Measurements from ENCODE around the gene RAB10. TPM values are rescaled to one million over a fixed set of nuclear protein-coding genes. Genes with fewer than 3 reads are reported as not detected.
A peak's percentile ranks its signal among the peaks of the same experiment; 100 is the strongest.
"Not testable (repeated sequence)": the region's sequence is repeated elsewhere in the genome, so short reads cannot be mapped to it uniquely, and the experiment has no call there.

The RAB10 gene
- total RNA-seq, 1 experiment from 2014 or later = 268 TPM

DNA sequence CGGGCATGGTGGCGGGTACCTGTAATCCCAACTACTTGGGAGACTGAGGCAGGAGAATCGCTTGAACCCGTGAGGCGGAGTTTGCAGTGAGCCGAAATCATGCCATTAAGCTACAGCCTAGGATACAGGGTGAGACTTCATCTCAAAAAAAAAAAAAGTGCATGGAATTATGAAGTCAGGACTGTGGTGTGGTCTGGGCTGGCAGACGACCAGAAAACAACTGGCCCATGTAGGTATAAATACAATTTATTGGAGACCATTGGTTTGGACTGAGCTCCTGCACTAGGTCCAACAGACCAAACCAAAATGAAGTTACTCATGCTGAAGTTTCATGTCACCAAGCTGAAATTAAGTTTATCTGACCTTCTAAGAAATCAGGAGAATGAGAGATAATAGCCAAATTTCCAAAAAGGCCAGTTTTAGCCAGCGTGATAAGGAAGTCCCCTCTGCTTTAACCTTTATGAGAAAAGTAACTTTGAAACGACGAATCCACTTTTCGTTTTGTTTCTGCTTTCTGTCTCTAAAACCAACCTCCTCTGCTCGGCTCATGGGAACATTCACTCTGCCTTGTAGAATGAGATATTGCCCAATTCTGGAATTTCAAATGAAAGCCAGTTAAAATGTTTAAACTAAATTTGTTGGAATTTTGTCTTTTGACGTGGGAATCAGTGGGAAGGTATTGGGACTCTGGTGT, 17.7 kb upstream of the RAB10 start:
- DNase-seq (ENCODE audit: low spot score) = no peak

DNA sequence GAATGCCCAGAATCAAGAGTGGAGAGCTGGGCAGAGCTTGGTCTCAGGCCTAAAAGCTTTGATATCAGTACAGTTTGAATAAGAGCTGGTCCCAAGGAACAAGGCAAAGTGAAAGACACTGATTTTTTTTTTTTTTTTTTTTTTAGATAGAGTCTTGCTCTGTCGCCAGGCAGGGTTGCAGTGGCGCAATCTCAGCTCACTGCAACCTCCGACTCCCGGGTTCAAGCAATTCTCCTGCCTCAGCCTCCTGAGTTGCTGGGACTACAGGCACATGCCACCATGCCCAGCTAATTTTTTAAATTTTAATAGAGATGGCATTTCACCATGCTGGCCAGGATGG, 17.2 kb upstream of the RAB10 start:
- not testable (repeated sequence) for DNase-seq (ENCODE audit: low spot score)

DNA sequence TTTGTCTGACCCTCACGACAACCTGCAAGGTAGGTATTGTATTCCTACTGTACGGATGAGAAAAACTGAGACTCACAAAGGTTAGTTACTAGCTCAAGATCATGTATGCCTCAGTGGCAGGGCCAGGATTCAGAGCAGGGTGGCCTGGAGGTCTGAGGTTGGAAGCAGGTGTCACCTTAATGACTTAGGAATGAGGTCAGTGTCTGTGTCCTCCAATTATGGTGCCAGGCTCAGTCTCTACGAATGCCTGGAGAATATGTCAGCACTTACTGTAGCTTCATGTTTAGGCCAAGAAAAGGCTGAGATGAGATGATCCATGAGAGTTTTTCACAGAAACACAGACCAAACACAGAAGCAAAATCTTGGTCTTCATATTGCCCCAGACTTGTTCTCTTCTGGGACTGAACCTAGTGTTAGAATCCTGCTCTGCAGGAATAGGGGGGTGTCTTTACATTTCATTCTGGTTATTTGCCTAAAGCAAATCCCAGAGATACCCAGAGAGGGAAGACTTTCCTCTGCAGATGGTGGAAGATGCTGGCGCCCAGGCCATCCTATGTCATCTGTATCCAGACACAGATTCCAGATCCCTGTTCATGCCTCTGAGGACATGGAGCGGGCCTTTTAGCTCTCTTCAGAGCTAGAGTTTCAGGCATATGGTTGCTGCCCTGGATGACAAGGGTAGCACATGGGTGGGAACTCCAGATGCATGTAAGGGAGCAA, 16.3 kb upstream of the RAB10 start:
- no peak for DNase-seq (ENCODE audit: low spot score)

DNA sequence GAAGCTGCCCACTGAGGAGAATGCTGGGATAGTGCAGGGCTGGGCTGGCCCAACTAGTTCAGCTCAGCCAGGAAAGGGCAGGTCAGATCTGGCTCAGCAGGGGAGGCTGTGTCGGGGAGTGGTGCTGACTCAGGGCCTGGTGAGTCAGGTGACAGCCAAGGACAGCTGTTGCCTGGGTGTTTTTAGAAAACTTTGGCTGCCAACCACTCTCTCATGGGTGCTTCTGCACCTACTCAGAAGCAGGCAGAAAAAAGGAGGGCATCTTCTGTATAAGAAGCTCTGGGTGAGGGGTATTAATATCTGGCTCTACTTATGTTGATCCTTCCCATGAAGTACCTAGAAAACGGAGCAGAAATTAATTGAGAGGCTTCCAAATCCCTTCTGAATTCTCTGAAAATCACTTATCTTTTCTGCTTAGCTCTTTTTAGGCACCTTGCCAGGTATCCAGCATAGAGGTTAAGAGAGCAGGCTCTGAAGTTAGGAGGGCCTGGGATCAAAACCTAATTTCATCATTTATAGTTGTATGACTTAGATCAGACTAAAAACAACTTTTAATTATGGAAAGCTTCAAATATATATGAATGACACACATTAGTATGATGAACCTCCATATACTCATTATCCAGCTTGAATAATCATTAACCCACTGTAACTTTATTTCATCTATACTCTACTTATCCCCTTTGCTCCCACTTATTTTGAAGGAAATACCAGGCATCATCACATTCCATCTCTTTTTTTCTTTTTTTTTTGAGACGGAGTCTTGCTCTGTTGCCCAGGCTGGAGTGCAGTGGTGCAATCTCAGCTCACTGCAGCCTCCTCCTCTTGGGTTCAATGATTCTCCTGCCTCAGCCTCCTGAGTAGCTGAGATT, 15.5 kb upstream of the RAB10 start:
- peak; percentile 97 for DNase-seq (ENCODE audit: low spot score)

DNA sequence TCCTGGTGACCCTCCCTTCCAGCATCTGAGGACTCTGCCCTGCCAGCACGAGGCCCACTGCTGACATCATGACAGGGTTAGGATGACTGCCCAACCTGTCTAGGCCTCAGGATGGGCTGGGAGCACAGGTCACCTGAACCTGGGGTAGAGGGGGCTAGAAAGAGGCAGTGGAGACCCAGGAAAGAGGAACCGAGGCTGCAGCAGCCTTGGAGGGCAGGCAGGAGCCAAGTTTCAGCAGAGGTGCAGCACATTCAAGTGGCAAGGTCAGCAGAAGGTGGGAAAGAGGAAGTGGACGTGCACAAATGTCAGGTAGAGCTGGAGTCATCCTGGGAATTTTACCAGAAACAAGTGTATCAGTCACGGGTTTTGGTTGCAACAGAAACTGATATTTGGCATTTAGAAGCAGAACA, 13.6 kb upstream of the RAB10 start:
- no peak for DNase-seq (ENCODE audit: low spot score)

DNA sequence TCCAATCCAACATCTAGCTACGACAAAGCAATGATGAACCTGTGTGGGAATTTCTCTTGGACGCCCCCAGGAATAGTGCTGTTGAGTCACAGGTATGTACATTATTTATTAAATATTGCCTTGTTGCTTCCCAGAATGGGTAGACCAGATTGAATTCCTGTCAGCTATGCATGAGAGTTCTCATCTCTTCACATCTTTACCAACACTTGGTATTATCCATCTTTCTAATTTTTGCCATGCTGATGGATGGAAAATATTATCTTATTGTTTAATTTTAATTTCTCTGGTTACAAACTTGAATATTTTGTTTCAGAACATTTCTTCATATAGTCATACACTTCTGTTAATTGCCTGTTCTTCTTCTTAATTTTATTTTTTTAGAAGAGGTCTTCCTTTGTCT, 9.6 kb upstream of the RAB10 start:
- DNase-seq (ENCODE audit: low spot score) = no peak

DNA sequence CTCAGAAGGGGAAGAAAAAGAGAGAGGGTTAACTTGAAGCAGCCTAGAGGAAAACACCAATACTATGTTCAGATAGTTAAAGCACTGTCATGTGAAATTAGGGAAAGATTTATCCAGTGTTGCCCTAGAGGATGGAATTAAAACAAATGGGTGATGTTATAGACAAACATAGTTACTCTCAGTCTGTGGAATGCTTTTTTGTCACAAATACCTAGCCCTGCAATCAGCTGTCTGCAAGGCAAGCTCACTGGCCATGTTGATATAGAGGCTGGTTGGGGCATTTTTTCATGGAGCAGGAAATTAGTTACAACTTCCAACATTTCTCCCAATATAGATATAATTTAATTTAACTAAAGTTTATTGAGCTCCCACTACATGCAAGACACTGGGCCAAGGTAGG, 8.4 kb upstream of the RAB10 start:
- DNase-seq (ENCODE audit: low spot score) = no peak

DNA sequence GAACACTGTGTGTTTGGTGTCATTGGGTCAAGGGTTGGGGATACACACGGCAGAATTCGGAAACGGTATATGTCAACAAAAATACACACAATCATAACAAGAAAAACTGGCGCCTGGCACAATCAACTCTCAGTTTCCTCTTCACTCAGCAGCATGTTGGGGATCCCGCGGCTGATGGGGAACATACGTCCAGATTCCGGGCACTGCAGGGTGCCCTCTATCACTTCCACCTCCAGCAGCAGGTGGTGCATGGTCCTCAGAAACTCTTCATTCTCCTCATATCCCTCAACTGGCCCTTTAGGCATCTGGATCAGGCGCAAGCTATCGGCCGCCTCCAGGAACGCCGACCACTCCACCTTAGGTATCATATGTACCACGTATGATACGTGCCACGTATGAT, 5.8 kb upstream of the RAB10 start:
- DNase-seq (ENCODE audit: low spot score) = not testable (repeated sequence)

DNA sequence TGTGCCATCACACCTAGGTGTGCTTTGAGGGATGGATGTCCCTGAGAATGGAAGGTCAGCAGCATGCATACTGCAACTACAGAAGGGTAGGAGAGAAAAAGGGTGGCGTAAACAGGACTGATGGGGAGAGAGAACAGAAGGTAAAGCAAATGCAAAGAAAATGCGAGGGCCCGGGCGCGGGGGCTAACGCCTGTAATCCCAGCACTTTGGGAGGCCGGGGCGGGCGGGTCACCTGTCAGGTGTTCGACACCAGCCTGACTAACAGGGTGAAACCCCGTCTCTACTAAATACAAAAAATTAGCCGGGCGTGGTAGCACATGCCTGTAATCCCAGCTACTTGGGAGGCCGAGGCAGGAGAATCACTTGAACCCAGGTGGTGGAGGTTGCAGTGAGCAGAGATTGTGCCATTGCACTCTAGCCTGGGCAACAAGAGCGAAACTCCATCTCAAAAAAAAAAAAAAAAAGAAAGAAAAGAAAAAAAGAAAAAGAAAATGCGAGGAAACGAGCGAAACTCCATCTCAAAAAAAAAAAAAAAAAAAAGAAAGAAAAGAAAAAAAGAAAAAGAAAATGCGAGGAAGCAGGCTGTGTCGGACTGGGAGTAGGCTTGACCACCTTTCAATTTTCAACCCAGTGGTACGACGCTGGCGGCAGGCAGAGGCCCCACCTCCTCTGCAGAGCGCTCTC, 1.2 kb upstream of the RAB10 start:
- not testable (repeated sequence) for DNase-seq (ENCODE audit: low spot score)

DNA sequence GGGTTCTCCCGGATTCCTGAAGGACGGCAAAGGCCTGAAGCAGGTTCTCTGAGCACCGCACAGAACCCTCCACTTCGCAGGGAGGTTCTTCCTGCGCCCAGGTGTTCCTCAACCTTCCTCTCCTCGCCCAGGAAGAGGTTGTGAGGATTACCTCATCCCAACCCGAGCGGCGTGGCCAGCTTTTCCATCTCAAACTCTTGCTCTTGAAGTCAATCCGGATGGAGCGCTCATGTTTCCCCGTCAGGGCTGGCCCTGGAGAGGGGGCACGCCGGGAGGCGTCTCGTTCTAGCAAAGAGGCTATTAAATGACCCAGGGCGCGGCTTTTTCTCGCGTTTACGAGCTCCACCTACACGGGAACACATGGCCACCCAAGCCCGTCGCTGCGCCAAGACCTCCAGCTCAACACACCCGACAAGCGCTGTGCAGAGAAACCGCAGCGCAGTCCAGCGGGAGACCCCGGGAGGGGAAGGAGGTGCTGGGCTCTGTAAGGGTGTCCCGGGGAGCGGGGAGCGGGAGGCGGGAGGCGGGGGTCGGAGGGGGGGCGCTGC, 540 bp upstream of the RAB10 start:
- DNase-seq (ENCODE audit: low spot score) = peak; percentile 82

DNA sequence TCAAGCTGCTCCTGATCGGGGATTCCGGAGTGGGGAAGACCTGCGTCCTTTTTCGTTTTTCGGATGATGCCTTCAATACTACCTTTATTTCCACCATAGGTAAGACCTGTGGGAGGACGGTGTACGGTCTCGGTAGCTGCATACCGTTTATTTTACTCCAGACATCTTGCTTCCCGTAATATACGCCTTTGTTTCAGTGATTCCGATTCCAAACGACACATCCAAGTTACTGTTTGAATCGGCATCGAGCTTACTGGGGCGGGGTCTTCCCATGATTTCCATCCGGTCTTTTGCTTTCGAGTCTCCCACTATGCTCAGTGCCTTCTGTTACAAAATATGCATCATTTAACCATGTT, 731 bp downstream of the RAB10 start:
- DNase-seq (ENCODE audit: low spot score) = peak; percentile 24

DNA sequence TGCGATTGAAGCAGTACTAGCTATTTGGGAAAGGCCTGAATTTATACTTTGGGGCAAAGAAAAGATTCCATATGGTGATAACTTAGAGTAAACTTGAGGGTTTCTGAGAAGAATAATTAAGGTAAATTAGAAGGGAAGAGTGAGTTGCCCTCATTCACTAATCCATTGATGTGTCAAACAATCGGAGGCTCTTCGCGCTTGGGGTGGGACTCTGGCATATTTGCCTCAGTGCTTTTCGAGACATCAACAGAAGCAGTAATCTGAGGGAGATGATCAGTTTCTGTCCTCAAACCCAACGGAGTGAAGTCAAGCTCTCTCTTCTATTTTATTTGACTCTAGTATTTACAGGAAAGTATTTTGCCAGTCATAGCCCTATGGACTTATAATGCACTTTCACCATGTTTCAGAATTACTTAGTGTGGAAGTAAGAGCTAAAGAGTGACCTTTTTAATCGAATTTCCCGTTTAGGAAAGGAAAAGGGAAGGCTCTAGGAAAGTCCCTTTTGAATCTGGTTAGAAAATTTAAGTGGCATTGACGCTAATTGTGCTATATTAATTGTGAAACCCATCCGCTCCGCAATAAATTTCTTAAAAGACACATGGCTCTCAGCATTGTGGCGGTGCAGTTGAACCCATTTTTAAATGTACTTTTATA, 1.3 kb downstream of the RAB10 start:
- DNase-seq (ENCODE audit: low spot score) = peak; percentile 10

DNA sequence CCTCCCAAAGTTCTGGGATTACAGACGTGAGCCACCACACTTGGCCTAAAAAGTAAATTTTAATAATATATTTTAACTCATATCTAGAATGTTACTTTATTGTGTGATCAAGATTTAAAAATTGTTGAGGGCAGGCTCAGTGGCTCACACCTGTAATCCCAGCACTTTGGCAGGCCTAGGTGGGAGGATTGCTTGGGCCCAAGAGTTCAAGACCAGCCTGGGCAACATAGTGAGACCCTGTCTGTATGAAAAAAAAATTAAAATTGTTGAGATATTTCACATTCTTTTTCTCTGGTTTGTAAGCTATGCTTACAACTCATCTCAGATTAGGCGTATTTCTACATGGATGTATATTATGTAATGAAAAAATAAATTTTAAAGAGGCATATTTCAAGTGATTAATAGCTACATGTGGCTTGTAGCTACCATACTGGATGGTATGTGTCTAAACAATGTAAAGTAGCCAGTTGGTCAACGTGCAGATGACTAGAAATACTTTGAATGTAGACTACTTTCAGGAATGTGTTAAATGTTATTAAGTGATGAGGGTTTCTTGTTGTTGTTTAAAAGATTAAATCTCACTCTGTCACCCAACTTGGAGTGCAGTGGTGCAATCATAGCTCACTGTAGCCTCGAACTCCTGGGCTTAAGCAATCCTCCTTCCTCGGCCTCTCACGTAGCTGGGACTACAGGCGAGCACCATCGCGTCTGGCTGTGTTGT, 5.9 kb downstream of the RAB10 start:
- no peak for DNase-seq (ENCODE audit: low spot score)

DNA sequence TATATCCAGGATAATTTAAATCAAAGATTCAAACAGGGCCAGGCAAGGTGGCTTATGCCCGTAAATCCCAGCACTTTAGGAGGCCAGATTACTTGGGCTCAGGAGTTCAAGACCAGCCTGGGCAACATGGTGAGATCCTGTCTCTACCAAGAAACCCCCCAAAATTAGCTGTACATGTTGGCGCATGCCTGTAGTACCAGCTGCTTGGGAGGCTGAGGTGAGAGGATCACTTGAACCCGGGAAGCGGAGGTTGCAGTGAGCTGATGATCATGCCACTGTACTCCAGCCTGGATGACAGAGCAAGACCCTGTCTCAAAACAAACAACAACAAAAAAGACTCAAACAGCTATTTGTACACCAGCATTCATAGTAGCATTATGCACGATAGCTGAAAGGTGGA, 9.2 kb downstream of the RAB10 start:
- DNase-seq (ENCODE audit: low spot score) = no peak

DNA sequence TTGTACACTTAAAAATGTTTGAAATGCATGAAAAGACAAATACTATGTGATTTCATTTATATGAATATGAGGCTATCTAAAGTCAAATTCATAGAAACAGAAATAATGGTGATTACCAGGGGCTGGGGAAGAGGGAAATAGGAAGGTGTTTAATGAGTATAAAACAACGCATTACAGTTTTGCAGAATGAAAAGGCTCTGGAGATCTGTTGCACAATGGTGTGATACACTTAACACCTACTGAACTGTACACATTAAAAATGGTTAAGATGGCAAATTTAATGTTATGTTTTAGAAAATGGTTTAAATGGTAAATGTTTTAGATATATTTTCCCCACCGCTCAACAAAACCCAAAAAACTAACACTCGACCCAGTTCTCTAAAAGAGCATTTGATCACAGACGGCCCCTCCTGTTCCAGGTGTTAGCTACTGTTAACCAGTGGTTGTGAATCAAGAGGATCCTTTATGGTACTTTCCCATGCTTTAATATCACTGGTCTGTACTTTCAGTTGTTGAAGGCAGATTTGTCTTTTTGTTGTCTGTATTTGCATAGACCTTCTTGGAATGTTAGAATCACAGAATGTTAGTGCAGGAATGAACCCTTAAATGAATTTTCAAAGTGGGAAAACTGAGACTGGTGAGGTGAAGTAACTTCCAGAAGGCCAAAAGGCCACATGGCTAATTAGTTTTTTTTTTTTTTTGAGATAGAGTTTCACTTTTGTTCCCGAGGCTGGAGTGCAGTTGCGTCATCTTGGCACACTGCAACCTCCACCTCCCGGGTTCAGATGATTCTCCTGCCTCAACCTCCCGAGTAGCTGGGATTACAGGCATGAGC, 10.2 kb downstream of the RAB10 start:
- DNase-seq (ENCODE audit: low spot score) = peak; percentile 22

DNA sequence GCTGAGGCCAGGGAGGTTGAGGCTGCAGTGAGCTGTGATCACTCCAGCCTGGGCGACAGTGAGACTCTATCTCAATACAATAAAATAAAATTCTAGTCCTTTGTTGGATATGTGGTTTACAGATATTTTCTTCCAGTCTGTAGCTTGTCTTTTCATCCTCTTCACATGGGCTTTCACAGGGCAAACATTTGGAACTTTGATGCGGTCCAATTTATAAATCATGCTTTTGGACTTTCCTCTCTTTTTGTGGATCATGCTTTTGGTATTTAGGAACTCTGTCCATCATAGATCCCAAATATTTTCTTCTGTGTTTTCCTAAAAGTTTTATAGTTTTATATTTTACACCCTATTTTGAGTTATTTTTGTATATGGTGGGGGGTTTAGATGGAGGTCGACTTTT, 14.9 kb downstream of the RAB10 start:
- DNase-seq (ENCODE audit: low spot score) = no peak

DNA sequence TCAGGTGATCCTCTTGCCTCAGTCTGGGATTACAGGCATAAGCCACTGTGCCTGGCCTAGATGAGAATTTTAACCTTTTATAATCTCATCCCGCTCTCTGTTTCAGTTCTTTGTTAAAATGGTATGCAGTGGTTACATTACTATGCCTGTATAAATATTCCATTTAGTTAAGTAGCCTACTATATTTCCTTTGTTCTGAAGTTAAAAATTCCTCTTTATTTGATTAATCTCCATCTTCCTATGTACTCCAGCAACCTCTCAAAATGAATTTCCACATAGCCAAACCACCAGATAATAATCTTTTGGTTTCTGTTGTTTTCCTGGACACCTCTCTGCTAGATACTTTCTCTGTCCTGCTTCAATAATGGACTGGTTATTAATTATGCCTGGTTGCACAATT, 15.8 kb downstream of the RAB10 start:
- DNase-seq (ENCODE audit: low spot score) = no peak

DNA sequence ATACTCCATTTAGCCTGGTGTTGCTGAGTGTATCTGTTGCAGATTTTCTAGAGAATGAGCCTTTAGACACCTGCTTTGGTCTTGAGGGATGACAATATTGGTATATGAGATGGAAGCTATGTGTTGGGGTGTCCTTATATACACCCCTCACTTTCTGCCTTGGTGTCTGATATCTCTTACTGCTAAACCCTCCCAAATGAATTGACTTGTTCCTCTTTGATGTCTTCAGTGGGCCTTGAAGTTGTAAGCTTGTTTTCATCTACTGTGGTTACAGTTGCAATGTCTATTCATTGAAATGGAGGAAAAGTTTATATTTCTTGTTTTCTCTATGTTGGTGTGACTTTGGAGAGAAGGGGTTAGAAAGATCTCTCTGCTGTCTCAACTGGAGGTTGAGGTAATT, 18.9 kb downstream of the RAB10 start:
- no peak for DNase-seq (ENCODE audit: low spot score)

DNA sequence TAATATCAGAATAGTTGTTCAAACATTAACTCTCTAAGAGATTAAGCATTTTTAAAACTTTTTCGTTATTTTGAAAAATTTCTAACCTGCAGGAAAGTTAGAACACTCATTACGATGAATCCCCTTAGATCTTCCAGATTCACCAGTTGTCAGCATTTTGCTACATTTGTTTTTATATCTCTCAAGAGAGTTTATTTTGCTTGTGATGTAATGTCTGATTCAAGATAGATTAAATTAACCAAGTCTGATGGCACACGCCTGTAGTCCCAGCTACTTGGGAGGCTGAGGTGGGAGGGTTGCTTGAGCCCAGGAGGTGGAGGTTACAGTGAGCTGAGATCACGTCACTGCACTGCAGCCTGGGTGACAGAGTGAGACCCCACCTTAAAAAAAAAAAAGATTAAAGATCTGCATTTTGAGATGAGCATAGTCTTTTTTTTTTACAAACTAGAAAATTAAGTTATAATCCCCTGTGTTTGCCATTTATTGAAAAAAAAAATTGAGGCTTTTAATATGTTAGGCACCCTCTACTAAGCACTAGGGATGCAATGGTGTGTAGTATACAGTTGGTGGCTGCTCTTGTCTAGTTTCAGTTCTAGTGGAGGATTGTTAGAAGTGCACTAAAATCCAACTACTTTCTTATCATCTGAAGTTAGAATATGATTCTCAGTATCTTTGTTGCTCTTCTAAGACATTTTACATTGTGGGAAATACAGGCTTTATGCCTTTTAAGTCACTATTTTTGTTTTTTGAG, 20.9 kb downstream of the RAB10 start:
- no peak for DNase-seq (ENCODE audit: low spot score)

Data from A172 (cell line).